HG02588 (cell line): ENCODE measurements around the gene ANKRD63.

ENCODE experiments used
- ATAC-seq: cut with Tn5 transposase; IDR thresholded peaks from one replicate; pipeline ENCODE4 v1.9.1; 2021; ENCODE audit warnings: mild to moderate bottlenecking, moderate library complexity; ENCODE audit not compliant: unreplicated experiment

The ANKRD63 gene

GRCh38 chr15:40263024-40263754, 19.7 kb downstream of the ANKRD63 start:
- no peak for ATAC-seq

- ATAC-seq: no peak
Observed at GRCh38 chr15:40259021-40259420, 23.8 kb downstream of the ANKRD63 start.

- ATAC-seq: no peak
Observed at GRCh38 chr15:40258544-40258943, 24.3 kb downstream of the ANKRD63 start.

- ATAC-seq: no peak
Observed at GRCh38 chr15:40257656-40258450, 25.0 kb downstream of the ANKRD63 start.

- ATAC-seq: no peak
Observed at GRCh38 chr15:40256638-40257235, 26.1 kb downstream of the ANKRD63 start.

GRCh38 chr15:40255033-40255432, 27.8 kb downstream of the ANKRD63 start:
- no peak for ATAC-seq

- no peak for ATAC-seq
Observed at GRCh38 chr15:40254452-40254851, 28.4 kb downstream of the ANKRD63 start.

GRCh38 chr15:40253167-40253790, 29.6 kb downstream of the ANKRD63 start:
- no peak for ATAC-seq

GRCh38 chr15:40252438-40253166, 30.3 kb downstream of the ANKRD63 start:
- no peak for ATAC-seq

GRCh38 chr15:40252141-40252437, 30.8 kb downstream of the ANKRD63 start:
- ATAC-seq: no peak

GRCh38 chr15:40251486-40252140, 31.3 kb downstream of the ANKRD63 start:
- no peak for ATAC-seq

GRCh38 chr15:40250771-40251483, 31.9 kb downstream of the ANKRD63 start:
- ATAC-seq: no peak

GRCh38 chr15:40250304-40250656, 32.6 kb downstream of the ANKRD63 start:
- no peak for ATAC-seq

- no peak for ATAC-seq
Observed at GRCh38 chr15:40249477-40250303, 33.2 kb downstream of the ANKRD63 start.

- no peak for ATAC-seq
Observed at GRCh38 chr15:40248006-40248783, 34.7 kb downstream of the ANKRD63 start.

GRCh38 chr15:40247406-40247971, 35.4 kb downstream of the ANKRD63 start:
- no peak for ATAC-seq

- ATAC-seq: no peak
Observed at GRCh38 chr15:40246496-40247280, 36.2 kb downstream of the ANKRD63 start.
